NCI-H2196 (cell line): ENCODE measurements around the gene RASGRP1.

Experiments
- DNase-seq: peaks from one replicate; lab custom pipeline; 2025; ENCODE audit not compliant: unreplicated experiment; lab: John Stamatoyannopoulos, UW

RASGRP1 gene

GRCh38 chr15:38508647-38509046 lies 56.0 kb downstream of the RASGRP1 start:
- DNase-seq: no peak

GRCh38 chr15:38507570-38507969 lies 57.0 kb downstream of the RASGRP1 start:
- no peak for DNase-seq

- DNase-seq: no peak
These were observed 57.6 kb downstream of the RASGRP1 start for GRCh38 chr15:38506997-38507396.

- DNase-seq: no peak
These were observed 59.7 kb downstream of the RASGRP1 start for GRCh38 chr15:38504680-38505467.

- no peak for DNase-seq
These were observed 61.1 kb downstream of the RASGRP1 start for GRCh38 chr15:38503496-38503895.

- no peak for DNase-seq
These were observed 65.0 kb downstream of the RASGRP1 start for GRCh38 chr15:38499651-38500050.

- no peak for DNase-seq
These were observed 68.5 kb downstream of the RASGRP1 start for GRCh38 chr15:38496151-38496550.

GRCh38 chr15:38490242-38490922 lies 74.2 kb downstream of the RASGRP1 start:
- no peak for DNase-seq

GRCh38 chr15:38487378-38487777 lies 77.2 kb downstream of the RASGRP1 start:
- no peak for DNase-seq

- no peak for DNase-seq
These were observed 77.7 kb downstream of the RASGRP1 start for GRCh38 chr15:38486936-38487335.

GRCh38 chr15:38482572-38482971 lies 82.0 kb downstream of the RASGRP1 start:
- no peak for DNase-seq

- no peak for DNase-seq
These were observed 82.9 kb downstream of the RASGRP1 start for GRCh38 chr15:38481761-38482160.

GRCh38 chr15:38481113-38481512 lies 83.5 kb downstream of the RASGRP1 start:
- no peak for DNase-seq

- no peak for DNase-seq
These were observed 84.9 kb downstream of the RASGRP1 start for GRCh38 chr15:38479756-38480155.

- DNase-seq: no peak
These were observed 85.3 kb downstream of the RASGRP1 start for GRCh38 chr15:38479266-38479665.

- no peak for DNase-seq
These were observed 87.0 kb downstream of the RASGRP1 start for GRCh38 chr15:38477637-38478036.

GRCh38 chr15:38476120-38476519 lies 88.5 kb downstream of the RASGRP1 start:
- no peak for DNase-seq

GRCh38 chr15:38475361-38475760 lies 89.3 kb downstream of the RASGRP1 start:
- no peak for DNase-seq

- DNase-seq: peak; percentile 10
These were observed 90.4 kb downstream of the RASGRP1 start for GRCh38 chr15:38474155-38474757.

GRCh38 chr15:38471974-38472373 lies 92.6 kb downstream of the RASGRP1 start:
- no peak for DNase-seq

- DNase-seq: no peak
These were observed 93.8 kb downstream of the RASGRP1 start for GRCh38 chr15:38470816-38471215.

GRCh38 chr15:38464675-38465074 lies 99.9 kb downstream of the RASGRP1 start:
- DNase-seq: no peak
